GM12875 (cell line): ENCODE data around the gene COL4A1.

Source experiments
- H3K4me3 ChIP-seq: one replicate; pipeline ENCODE4 v1.5.1; 2011; ENCODE audit warnings: low read depth, low read length, control low read depth
- CTCF ChIP-seq: IDR thresholded peaks from 2 replicates; pipeline ENCODE4 v1.5.1; 2011; ENCODE audit warnings: low read depth, mild to moderate bottlenecking, control low read depth, inconsistent platforms, low read length, moderate library complexity, borderline replicate concordance; ENCODE audit not compliant: insufficient read depth

Gene COL4A1

GRCh38 chr13:110206185-110206584, 100.8 kb downstream of the COL4A1 start:
- no peak for TF ChIP-seq CTCF
- H3K4me3 ChIP-seq, result no peak overlapping the region

DNA sequence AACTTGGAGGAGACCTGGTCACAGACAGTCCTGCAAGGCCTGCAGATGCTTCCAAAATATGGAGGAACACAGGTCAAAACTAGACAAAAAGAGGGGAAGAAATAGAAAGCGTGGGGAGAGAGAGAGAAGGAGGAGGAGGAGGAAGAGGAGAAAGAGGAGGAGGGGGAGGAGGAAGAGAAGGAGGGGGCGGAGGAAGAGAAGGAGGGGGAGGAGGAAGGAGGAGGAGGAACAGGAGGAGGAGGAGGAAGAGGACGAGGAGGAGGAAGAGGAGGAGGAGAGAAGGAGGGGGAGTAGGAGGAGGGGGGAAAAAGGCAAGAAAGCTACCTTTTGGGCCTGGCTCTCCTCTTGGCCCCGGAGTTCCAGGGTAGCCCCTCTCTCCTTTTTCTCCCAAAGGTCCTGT, 105.8 kb downstream of the COL4A1 start:
- no peak for TF ChIP-seq CTCF

DNA sequence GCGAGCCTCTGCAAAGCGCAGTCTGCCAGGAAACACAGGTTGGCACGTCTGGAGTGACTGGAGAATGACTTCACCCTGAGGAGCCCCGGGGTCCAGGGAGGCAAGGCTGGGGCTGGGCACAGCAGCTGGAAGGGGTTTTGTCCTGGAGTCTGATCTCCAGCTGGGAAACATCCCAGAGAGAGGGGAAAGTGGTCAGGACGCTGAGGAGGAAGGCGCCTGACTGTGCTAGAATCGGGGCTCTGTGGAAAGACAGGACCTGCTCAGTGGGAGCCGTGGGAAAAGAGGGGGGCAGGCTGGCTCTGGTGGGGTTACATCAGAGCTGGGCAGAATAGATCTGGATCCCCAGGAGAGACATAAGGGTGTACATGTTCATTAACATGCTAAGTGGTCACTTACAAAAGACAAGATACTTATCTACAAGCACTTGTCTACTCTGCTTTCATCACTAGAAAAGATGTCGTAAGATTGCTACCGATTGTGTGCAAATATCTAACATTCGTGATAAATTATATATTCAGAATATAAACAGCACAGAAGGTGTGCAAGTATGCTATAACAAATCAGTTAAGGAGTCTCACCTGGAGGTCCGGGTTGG, 106.6 kb downstream of the COL4A1 start:
- TF ChIP-seq CTCF, result no peak
- no peak overlapping the region for H3K4me3 ChIP-seq

More for the DNA sequence above, 105.8 kb downstream of the COL4A1 start:
- H3K4me3 ChIP-seq, result no peak overlapping the region

GRCh38 chr13:110199046-110199831, 107.7 kb downstream of the COL4A1 start:
- no peak for TF ChIP-seq CTCF
- H3K4me3 ChIP-seq, result no peak overlapping the region

DNA sequence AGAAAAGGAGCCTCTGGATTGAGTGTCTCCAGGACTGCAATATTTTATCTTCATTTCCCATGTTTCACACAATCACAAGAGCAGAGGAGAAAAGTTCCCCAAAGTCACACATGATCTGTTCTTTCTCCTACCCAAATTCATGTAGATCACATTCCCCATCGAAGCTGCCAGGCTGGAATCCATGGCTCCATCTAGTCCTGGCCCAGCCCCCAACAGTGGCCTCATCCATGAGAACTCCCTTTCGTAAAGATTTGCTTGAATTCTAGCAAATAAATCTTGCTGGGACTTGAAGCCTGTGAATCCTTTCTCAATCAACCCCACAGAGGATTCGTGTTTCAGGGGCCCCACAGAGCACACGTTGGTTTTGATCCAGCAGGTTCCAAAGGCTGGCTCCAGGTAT, 109.5 kb downstream of the COL4A1 start:
- no peak for TF ChIP-seq CTCF
- no peak overlapping the region for H3K4me3 ChIP-seq

DNA sequence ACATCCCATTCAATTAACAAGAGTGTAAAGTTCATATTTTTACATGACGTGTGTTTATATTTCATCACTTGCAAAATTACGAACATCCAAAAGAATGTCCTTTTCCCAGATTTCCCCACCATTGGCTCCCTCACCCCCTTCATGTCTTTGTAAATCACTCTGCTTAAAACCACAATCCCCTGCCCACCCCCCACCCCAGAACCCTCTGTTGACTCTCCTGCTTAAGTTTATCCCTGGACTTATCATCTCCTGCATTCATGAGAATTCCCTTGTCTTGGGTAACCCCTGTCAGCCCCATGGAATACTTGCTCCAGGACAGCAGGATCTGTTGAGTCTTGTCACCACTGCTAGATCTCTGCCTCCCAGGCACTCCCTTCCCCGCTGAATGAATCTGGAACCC, 109.9 kb downstream of the COL4A1 start:
- no peak for TF ChIP-seq CTCF
- H3K4me3 ChIP-seq, result no peak overlapping the region

GRCh38 chr13:110195547-110196485, 111.1 kb downstream of the COL4A1 start:
- no peak for TF ChIP-seq CTCF
- H3K4me3 ChIP-seq, result no peak overlapping the region
